Liver (tissue), 3 donors: ENCODE data around the gene GNG2.

Source experiments
- FOXA2 ChIP-seq: IDR thresholded peaks from 2 replicates; pipeline ENCODE4 v1.6.1; 2016; ENCODE audit warnings: antibody characterized with exemption
- SP1 ChIP-seq: IDR thresholded peaks from 2 replicates; pipeline ENCODE4 v1.6.1; 2018; ENCODE audit warnings: antibody characterized with exemption, mild to moderate bottlenecking
- TF ChIP-seq, protein P1 (sequence below): fragments of 150-350 bp; IDR thresholded peaks from 2 replicates; pipeline ENCODE4 v1.5.1; 2017; ENCODE audit warnings: improper control_type of control experiment, low read depth, low read length; ENCODE audit not compliant: missing input control
- donor health status: healthy.
- donor health status: healthy.

- TF ChIP-seq, protein P1, sequence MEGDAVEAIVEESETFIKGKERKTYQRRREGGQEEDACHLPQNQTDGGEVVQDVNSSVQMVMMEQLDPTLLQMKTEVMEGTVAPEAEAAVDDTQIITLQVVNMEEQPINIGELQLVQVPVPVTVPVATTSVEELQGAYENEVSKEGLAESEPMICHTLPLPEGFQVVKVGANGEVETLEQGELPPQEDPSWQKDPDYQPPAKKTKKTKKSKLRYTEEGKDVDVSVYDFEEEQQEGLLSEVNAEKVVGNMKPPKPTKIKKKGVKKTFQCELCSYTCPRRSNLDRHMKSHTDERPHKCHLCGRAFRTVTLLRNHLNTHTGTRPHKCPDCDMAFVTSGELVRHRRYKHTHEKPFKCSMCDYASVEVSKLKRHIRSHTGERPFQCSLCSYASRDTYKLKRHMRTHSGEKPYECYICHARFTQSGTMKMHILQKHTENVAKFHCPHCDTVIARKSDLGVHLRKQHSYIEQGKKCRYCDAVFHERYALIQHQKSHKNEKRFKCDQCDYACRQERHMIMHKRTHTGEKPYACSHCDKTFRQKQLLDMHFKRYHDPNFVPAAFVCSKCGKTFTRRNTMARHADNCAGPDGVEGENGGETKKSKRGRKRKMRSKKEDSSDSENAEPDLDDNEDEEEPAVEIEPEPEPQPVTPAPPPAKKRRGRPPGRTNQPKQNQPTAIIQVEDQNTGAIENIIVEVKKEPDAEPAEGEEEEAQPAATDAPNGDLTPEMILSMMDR = no peak
- TF ChIP-seq SP1 (no peak), FOXA2 (no peak)
Observed at GRCh38 chr14:51998348-51998747, 137.9 kb downstream of the GNG2 start.
